Chondrocyte (in vitro differentiated cells): ENCODE measurements around the gene ZNF541. TPM values are rescaled to one million over a fixed set of nuclear protein-coding genes. Genes with fewer than 3 reads are reported as not detected.

Experiments used
- DNase-seq: peaks from one replicate; pipeline ENCODE4 v3.0.0; 2021; ENCODE audit warnings: mixed read lengths, low spot score
- H3K27ac Mint-ChIP-seq: one replicate; pipeline ENCODE4 v1.8.0; 2021; ENCODE audit warnings: mild to moderate bottlenecking, moderate library complexity, mixed read lengths; ENCODE audit not compliant: unreplicated experiment
- H3K27me3 Mint-ChIP-seq: 2 replicates; pipeline ENCODE4 v1.8.0; 2021; ENCODE audit warnings: low read depth, mixed read lengths
- H3K36me3 Mint-ChIP-seq: 2 replicates; pipeline ENCODE4 v1.8.0; 2021; ENCODE audit warnings: low read depth, mixed read lengths
- H3K4me1 Mint-ChIP-seq: 2 replicates; pipeline ENCODE4 v1.8.0; 2021; ENCODE audit warnings: low read depth, mild to moderate bottlenecking, mixed read lengths
- H3K4me3 Mint-ChIP-seq: one replicate; pipeline ENCODE4 v1.8.0; 2021; ENCODE audit warnings: mild to moderate bottlenecking, moderate library complexity, mixed read lengths; ENCODE audit not compliant: unreplicated experiment
- H3K9me3 Mint-ChIP-seq: 2 replicates; pipeline ENCODE4 v1.8.0; 2021; ENCODE audit warnings: low read depth, mixed read lengths
- long read RNA-seq: library from polyadenylated mRNA; stranded (forward); transcript quantifications from one replicate; pipeline ENCODE4 v2.0.0, GENCODE V29; 2021
- total RNA-seq: library from RNA; stranded (reverse); gene quantifications from 3 replicates; pipeline ENCODE4 v1.2.1, GENCODE V29; 2021
- TF ChIP-seq, protein P1 (sequence below): fragments of 200-600 bp; sonication (generic); IDR thresholded peaks from 2 replicates; pipeline ENCODE4 v1.5.0; 2021; ENCODE audit warnings: antibody characterized with exemption, mild to moderate bottlenecking, moderate library complexity

The ZNF541 gene
- total RNA-seq = not detected in 3 replicates
- long read RNA-seq = 0 reads

DNA sequence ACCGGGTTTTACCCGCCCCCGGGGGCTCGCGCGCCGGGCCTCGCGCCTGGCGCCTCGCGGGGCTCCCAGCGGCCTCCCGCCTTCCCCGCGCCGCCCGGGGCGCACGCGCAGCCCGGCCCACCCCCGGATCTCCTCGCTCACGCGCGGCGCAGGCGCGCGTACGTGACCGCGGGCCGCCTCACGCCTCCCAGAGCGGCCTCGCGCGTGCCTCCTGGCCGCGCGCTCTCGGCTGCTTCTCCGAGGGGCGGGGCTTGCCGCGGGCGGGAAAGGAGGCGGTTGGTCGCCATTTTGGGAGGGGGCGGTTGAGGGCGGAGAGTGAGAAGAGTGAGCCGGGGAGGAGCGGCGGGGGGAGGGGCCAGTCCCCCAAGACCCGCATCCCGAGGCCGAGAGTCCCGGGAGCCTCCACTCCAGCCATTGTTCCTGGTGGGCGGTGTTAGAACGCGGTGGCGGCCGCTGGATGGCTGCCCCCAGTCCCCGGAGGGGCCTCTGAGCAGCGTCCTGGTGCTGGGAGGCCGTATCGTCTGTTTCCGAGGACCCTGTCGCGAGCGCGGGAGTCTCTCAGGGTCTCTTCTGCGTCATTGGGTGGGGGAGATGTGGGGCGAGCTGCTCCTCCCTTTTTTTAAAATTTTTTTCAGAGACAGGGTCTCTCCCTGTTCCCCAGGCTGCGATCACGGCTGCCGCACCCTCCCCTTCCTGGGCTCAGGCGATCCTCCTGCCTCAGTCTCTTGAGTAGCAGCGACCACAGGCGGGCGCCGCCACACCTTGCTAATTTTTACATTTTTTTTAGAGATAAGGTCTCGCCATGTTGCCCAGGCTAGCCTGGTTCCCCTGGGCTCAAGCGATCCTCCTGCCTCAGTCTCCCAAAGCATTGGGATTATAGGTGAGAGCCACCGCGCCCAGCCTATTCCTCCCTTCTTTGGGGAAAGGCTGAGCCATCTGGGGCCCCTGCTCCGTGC, at the start of gene ZNF541:
Gene ZNF541 (minus strand): TSS at position 78 of the 956 bp plus-strand sequence. CDS start 17,292 bp downstream, outside the sequence.
- Mint-ChIP-seq H3K4me3 (no peak within 1 kb of the TSS), H3K27me3 (peaks cover 6% of the 10 kb centered on the region), H3K27ac (no peak within 1 kb of the TSS), H3K9me3 (no peaks in the 10 kb centered on the region), H3K4me1 (no peaks in the 10 kb centered on the region), H3K36me3 (no peaks in the 10 kb centered on the region)
- TF ChIP-seq, protein P1, sequence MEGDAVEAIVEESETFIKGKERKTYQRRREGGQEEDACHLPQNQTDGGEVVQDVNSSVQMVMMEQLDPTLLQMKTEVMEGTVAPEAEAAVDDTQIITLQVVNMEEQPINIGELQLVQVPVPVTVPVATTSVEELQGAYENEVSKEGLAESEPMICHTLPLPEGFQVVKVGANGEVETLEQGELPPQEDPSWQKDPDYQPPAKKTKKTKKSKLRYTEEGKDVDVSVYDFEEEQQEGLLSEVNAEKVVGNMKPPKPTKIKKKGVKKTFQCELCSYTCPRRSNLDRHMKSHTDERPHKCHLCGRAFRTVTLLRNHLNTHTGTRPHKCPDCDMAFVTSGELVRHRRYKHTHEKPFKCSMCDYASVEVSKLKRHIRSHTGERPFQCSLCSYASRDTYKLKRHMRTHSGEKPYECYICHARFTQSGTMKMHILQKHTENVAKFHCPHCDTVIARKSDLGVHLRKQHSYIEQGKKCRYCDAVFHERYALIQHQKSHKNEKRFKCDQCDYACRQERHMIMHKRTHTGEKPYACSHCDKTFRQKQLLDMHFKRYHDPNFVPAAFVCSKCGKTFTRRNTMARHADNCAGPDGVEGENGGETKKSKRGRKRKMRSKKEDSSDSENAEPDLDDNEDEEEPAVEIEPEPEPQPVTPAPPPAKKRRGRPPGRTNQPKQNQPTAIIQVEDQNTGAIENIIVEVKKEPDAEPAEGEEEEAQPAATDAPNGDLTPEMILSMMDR = no peak
- no peak for DNase-seq

GRCh38 chr19:47619763-47620162, 46.8 kb upstream of the ZNF541 start:
- DNase-seq = no peak
- Mint-ChIP-seq H3K27ac (no peak overlapping the region), H3K27me3 (no peaks in the 10 kb centered on the region), H3K4me3 (no peak overlapping the region), H3K4me1 (peaks cover 20% of the 10 kb centered on the region), H3K36me3 (peaks cover 2% of the 10 kb centered on the region), H3K9me3 (no peaks in the 10 kb centered on the region)
- TF ChIP-seq, protein P1 = no peak

GRCh38 chr19:47618771-47619170, 45.8 kb upstream of the ZNF541 start:
- Mint-ChIP-seq H3K9me3 (no peaks in the 10 kb centered on the region), H3K36me3 (peaks cover 2% of the 10 kb centered on the region), H3K27ac (no peak overlapping the region), H3K27me3 (no peaks in the 10 kb centered on the region), H3K4me3 (no peak overlapping the region), H3K4me1 (peaks cover 22% of the 10 kb centered on the region)
- no peak for DNase-seq
- TF ChIP-seq, protein P1 = no peak

GRCh38 chr19:47615714-47616113, 42.8 kb upstream of the ZNF541 start:
- Mint-ChIP-seq H3K4me1 (peaks cover 41% of the 10 kb centered on the region), H3K27ac (no peak overlapping the region), H3K36me3 (peaks cover 2% of the 10 kb centered on the region), H3K4me3 (no peak overlapping the region), H3K27me3 (no peaks in the 10 kb centered on the region), H3K9me3 (no peaks in the 10 kb centered on the region)
- DNase-seq = no peak
- TF ChIP-seq, protein P1 = no peak

- DNase-seq = no peak
- H3K9me3 Mint-ChIP-seq = no peaks in the 10 kb centered on the region
- TF ChIP-seq, protein P1 = no peak
- no peaks in the 10 kb centered on the region for H3K27me3 Mint-ChIP-seq
- H3K36me3 Mint-ChIP-seq = peaks cover 2% of the 10 kb centered on the region
- no peak overlapping the region for H3K27ac Mint-ChIP-seq
- peaks cover 44% of the 10 kb centered on the region for H3K4me1 Mint-ChIP-seq
- no peak overlapping the region for H3K4me3 Mint-ChIP-seq
Measured at GRCh38 chr19:47615230-47615629, 42.3 kb upstream of the ZNF541 start.
